SU-DHL-6 (cell line): ENCODE data around the gene CPZ.

ENCODE experiments used
- H2AFZ ChIP-seq: fragments of 200-600 bp; sonication (generic); 2 replicates; pipeline ENCODE4 v1.6.1; 2014; ENCODE audit warnings: low read depth, mild to moderate bottlenecking, moderate library complexity, mixed read lengths, antibody characterized with exemption, low read length; ENCODE audit not compliant: severe bottlenecking
- H3F3A ChIP-seq: fragments of 200-600 bp; shearing (Covaris generic); 2 replicates; pipeline ENCODE4 v1.6.0; 2016; ENCODE audit warnings: antibody characterized with exemption, mild to moderate bottlenecking; ENCODE audit not compliant: insufficient read depth
- H3K27ac ChIP-seq: fragments of 200-600 bp; sonication (generic); 2 replicates; pipeline ENCODE4 v1.5.1; 2016; ENCODE audit warnings: low read depth, mild to moderate bottlenecking, low read length, moderate library complexity, mixed read lengths
- H3K27me3 ChIP-seq: fragments of 200-600 bp; sonication (generic), shearing (Covaris generic); 2 replicates; pipeline ENCODE4 v1.6.0; 2014; ENCODE audit warnings: mild to moderate bottlenecking, low read length
- H3K36me3 ChIP-seq: fragments of 200-600 bp; sonication (generic); 2 replicates; pipeline ENCODE4 v1.6.1; 2014; ENCODE audit warnings: mild to moderate bottlenecking, low read length, mixed read lengths
- H3K4me2 ChIP-seq: fragments of 300-600, 200-600 bp; shearing (Covaris generic), sonication (generic); 2 replicates; pipeline ENCODE4 v1.6.0; 2014; ENCODE audit warnings: low read length, low read depth, mild to moderate bottlenecking; ENCODE audit not compliant: poor library complexity, severe bottlenecking
- H3K4me3 ChIP-seq: fragments of 200-600 bp; sonication (generic); 2 replicates; pipeline ENCODE4 v1.5.1; 2014; ENCODE audit warnings: antibody characterized with exemption, low read length, mild to moderate bottlenecking, mixed read lengths; ENCODE audit not compliant: insufficient read depth, poor library complexity, severe bottlenecking
- H3K79me2 ChIP-seq: fragments of 200-600 bp; sonication (generic); 2 replicates; pipeline ENCODE4 v1.6.1; 2014; ENCODE audit warnings: mild to moderate bottlenecking, low read length, moderate library complexity; ENCODE audit not compliant: insufficient read depth
- H3K9ac ChIP-seq: fragments of 200-600 bp; sonication (generic); 2 replicates; pipeline ENCODE4 v1.7.0; 2014; ENCODE audit warnings: mild to moderate bottlenecking, low read length
- H3K9me2 ChIP-seq: fragments of 200-600 bp; sonication (generic); replicated peaks from 2 replicates; pipeline ENCODE4 v1.6.1; 2014; ENCODE audit warnings: low read length; ENCODE audit not compliant: insufficient read depth
- H3K9me3 ChIP-seq: fragments of 200-600 bp; sonication (generic); 2 replicates; pipeline ENCODE4 v1.6.1; 2014; ENCODE audit warnings: low read length, mixed read lengths; ENCODE audit not compliant: insufficient read depth
- H4K20me1 ChIP-seq: fragments of 200-600 bp; sonication (generic); 2 replicates; pipeline ENCODE4 v1.6.1; 2014; ENCODE audit warnings: low read depth, mild to moderate bottlenecking, antibody characterized with exemption, low read length, moderate library complexity, mixed read lengths
- CTCF ChIP-seq: fragments of 200-600 bp; sonication (generic); IDR thresholded peaks from one replicate; pipeline ENCODE4 v1.5.1; 2017; ENCODE audit warnings: antibody characterized with exemption, mild to moderate bottlenecking, low read length, moderate library complexity; ENCODE audit not compliant: insufficient read depth, poor library complexity, severe bottlenecking
- EZH2phosphoT487 ChIP-seq: fragments of 200-600 bp; sonication (generic), shearing (Covaris generic); conservative IDR thresholded peaks from 2 replicates; pipeline ENCODE4 v1.6.1; 2018; ENCODE audit warnings: mild to moderate bottlenecking, antibody characterized with exemption, low read length, moderate library complexity, mixed read lengths

The CPZ gene

GRCh38 chr4:8598391-8599090 is 6.0 kb downstream of the CPZ start:
- Histone ChIP-seq H3K4me2 (no peak overlapping the region), H3K9me3 (no peaks in the 10 kb centered on the region), H3K4me3 (no peak overlapping the region), H3K79me2 (no peaks in the 10 kb centered on the region), H3K9me2 (no peaks in the 10 kb centered on the region), H2AFZ (no peak overlapping the region), H3K36me3 (no peaks in the 10 kb centered on the region), H3F3A (no peaks in the 10 kb centered on the region), H3K27ac (no peak overlapping the region), H3K27me3 (no peaks in the 10 kb centered on the region), H4K20me1 (no peaks in the 10 kb centered on the region), H3K9ac (no peak overlapping the region)
- TF ChIP-seq EZH2phosphoT487 (no peak), CTCF (no peak)

GRCh38 chr4:8599091-8599460 is 6.5 kb downstream of the CPZ start:
- no peak overlapping the region for H3K27ac ChIP-seq
- no peaks in the 10 kb centered on the region for H3K9me3 ChIP-seq
- no peak for TF ChIP-seq EZH2phosphoT487
- TF ChIP-seq CTCF: no peak
- no peaks in the 10 kb centered on the region for H3F3A ChIP-seq
- H3K9ac ChIP-seq: no peak overlapping the region
- H3K36me3 ChIP-seq: no peaks in the 10 kb centered on the region
- H3K9me2 ChIP-seq: no peaks in the 10 kb centered on the region
- H3K4me3 ChIP-seq: no peak overlapping the region
- H4K20me1 ChIP-seq: no peaks in the 10 kb centered on the region
- H3K27me3 ChIP-seq: no peaks in the 10 kb centered on the region
- no peak overlapping the region for H3K4me2 ChIP-seq
- no peaks in the 10 kb centered on the region for H3K79me2 ChIP-seq
- no peak overlapping the region for H2AFZ ChIP-seq

GRCh38 chr4:8599657-8600056 is 7.1 kb downstream of the CPZ start:
- Histone ChIP-seq H3K9me3 (no peaks in the 10 kb centered on the region), H3K27me3 (no peaks in the 10 kb centered on the region), H3K27ac (no peak overlapping the region), H3K79me2 (no peaks in the 10 kb centered on the region), H3F3A (no peaks in the 10 kb centered on the region), H3K9me2 (no peaks in the 10 kb centered on the region), H3K9ac (no peak overlapping the region), H4K20me1 (no peaks in the 10 kb centered on the region), H3K4me2 (no peak overlapping the region), H3K4me3 (no peak overlapping the region), H3K36me3 (no peaks in the 10 kb centered on the region), H2AFZ (no peak overlapping the region)
- TF ChIP-seq EZH2phosphoT487: no peak
- TF ChIP-seq CTCF: no peak
